H4 (cell line): ENCODE results near the gene MAGEB17. TPM values are rescaled to one million over a fixed set of nuclear protein-coding genes. Genes with fewer than 3 reads are reported as not detected.
"Not testable (repeated sequence)": the region's sequence is repeated elsewhere in the genome, so short reads cannot be mapped to it uniquely, and the experiment has no call there.

Experiments used
- DNase-seq: peaks from one replicate; pipeline ENCODE4 v3.0.0-alpha.2; 2015; ENCODE audit warnings: low spot score
- total RNA-seq: library from RNA; depleted of rRNA; stranded (reverse); fragments of >200 nt; shearing (Covaris generic); gene quantifications from 2 replicates; pipeline ENCODE4 v1.2.3, GENCODE V29; 2014; rRNA removed

Gene MAGEB17, protein sequence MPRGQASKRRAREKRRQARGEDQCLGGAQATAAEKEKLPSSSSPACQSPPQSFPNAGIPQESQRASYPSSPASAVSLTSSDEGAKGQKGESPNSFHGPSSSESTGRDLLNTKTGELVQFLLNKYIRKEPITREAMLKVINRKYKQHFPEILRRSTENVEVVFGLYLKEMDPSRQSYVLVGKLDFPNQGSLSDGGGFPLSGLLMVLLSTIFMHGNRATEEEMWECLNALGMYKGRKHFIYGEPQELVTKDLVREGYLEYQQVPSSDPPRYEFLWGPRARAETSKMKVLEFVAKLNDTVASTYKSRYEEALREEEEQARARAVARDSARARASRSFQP
- not detected in 2 replicates for total RNA-seq

GRCh38 chrX:16167181-16167580 lies at the start of gene MAGEB17:
Gene MAGEB17 (plus strand): TSS chrX:16167481. CDS start chrX:16170383, 2,902 bp downstream.
- no peak for DNase-seq

- DNase-seq: no peak
Measured at GRCh38 chrX:16119353-16120220, 47.7 kb upstream of the MAGEB17 start.

- DNase-seq: no peak
Measured at GRCh38 chrX:16120431-16120830, 46.9 kb upstream of the MAGEB17 start.

DNA sequence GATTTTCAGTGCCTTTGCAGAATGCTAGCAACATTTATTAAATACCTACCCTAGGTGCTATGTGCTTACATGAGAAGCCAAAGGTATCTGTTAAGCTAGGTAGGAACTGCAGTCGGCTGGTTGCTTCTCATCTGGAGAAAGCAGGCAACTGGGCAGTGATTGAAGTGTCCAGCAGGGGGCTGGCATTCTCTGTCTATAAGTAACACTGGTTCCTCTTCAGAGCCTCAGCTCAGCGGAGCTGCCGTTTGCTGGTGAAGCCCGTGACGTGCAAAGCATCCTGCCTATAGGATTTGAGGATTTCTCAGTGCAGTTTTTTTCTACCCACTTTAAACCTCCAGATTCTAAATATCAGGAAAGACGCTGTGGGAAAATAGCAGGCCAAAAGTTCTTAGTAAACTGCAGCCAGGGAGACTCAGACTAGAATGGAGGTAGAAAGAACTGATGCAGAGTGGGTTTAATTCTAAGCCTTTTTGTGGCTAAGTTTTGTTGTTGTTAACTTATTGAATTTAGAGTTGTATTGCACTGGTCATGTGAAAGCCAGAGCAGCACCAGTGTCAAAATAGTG lies 44.0 kb upstream of the MAGEB17 start, which contains the start of gene GRPR:
Gene GRPR, plus strand, starts transcription at position 344 of the 565 bp plus-strand sequence. CDS start 389 bp downstream, outside the sequence.
- peak; percentile 82 for DNase-seq

GRCh38 chrX:16124201-16124600 lies 43.1 kb upstream of the MAGEB17 start:
- DNase-seq: no peak

GRCh38 chrX:16125520-16126149 lies 41.6 kb upstream of the MAGEB17 start:
- no peak for DNase-seq

DNA sequence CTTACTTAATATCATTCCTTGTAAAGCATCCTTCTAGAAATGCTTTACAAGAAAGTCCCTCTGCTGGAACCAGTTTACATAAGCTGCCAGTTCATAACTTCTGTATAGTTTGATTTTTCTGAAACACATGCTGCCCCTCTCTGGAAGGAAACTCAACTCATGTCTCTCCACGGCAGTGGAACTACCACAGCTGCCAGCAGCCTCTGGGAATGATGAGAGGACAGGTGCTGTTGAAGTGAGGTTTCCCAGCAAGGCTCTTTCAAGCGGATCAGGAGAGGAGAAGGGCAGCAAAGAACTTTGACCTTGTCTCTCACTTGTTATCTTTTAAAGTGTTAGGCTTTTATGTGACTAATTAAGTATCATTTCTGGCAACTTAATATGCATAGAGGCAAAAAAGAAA lies 36.6 kb upstream of the MAGEB17 start:
- no peak for DNase-seq

GRCh38 chrX:16134936-16135335 lies 32.3 kb upstream of the MAGEB17 start:
- no peak for DNase-seq

GRCh38 chrX:16136080-16136479 lies 31.2 kb upstream of the MAGEB17 start:
- no peak for DNase-seq

DNA sequence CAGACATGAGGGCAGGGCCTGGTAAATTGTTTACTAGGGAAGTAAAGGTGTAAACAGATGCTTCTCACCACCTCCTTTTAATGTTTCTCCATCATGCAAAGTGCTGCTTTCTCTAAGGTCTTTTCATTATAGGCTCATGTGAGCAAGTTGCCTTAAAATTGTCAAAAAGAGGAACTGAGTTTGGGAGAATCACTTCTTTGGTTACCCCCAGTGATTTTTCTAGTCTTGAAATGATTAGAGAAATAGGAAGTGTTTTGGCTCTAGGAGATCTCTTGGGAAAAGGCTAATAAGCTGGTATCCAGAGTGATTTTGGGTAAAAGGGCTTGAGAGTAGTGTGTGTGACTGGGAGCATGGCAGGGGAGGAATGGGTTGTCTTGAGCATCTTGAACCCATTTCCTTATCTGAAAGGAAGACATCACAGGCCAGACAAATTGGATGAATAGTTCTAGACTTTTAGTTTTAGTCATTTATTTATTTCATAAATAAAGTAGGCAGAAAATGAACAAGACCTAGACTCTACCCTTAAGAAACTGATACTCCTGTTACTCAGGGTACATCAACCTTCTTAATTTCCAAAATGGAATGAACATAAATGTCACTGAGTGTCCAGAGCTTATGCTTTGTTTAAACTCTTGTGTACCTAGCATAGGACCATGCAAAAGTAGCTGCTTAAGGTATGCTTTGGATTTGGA lies 29.7 kb upstream of the MAGEB17 start:
- no peak for DNase-seq

DNA sequence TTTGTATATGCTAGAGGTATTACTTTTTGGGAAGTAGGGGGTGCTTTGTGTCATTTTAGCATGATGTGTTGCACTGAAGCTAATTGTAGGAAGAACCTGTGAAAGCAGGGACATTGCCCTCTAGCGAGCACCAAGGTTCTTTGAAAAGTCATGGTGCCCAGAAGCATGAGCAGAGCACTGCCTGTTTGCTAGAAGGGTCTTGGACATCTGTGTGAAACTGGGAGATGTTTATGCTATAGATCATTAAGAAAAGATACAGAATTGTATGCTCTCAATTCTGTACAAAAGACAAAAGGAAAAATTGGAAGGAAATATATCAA lies 29.2 kb upstream of the MAGEB17 start:
- DNase-seq: no peak

DNA sequence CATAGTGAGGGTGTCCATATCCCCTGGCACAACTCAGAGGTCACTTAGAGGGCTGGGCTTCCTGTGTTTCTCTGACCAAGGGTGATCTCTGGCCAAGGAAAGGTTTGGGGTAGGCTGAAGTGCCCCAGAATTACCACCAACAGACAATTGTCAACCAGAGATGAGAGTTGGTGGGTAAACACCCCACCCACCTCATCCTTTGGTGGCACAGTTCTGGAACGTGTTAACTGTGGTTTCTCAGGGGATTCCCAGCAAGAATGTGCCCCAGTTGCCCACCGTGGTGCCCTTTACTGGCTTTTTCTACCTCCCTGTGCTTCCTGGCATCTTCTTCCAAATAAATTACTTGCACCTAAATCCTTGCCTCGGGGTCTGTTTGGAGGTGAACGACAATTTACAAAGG lies 26.8 kb upstream of the MAGEB17 start:
- no peak for DNase-seq

DNA sequence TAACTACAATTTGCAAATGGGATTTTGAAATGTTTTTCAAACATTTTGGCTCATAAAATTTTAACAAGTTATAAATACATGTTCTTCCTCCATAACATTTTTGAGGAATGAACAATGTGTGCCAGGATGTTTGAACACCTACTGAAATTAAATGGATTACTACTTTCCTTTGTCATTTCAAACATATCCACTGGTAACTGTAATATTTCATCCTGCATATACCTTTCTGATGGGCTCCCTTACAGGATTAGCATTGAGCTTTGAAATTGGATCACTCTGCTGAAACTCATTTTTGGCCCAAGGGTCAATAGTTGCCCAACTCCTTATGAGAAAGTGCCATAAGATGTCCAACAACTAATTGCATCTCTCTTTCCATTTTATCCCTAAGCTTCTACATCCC lies 26.3 kb upstream of the MAGEB17 start:
- no peak for DNase-seq

DNA sequence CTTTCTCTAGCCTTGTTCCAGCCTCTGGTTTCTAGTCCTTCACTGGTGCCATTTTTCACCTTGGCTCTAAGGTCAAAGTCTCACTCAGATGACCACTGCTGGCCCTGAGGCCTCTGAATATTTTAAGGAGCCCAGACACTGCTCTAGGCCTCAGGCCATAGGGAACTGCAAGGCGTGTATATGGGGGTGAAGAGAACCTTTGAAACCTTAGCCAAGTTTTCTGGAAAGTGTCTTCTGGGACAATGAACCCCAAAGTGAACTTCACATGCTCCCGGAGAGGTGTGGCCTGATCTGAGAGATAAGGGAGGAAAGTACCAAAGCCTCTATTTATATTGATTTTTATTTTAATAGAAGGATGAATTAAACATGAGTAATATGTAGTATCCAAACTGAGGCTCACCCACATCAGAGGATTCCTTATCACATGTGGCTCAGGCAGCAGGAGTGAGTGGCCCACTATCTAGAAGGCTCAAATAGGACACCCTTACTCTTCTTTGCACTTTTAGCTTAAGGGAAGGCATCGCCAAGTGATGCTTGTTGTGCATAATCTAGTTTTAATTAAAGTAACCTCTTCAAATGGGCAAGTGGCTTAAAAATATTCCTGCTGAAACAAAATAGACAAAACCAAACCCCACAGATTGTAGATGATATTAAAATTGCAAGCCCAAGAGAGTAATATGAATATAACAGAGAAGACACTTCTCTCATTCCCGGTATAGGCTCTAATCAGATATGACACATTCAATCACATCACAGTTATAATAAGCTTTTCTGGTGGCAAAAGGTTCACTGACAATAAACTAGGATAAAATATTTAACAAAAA lies 25.6 kb upstream of the MAGEB17 start:
- no peak for DNase-seq

DNA sequence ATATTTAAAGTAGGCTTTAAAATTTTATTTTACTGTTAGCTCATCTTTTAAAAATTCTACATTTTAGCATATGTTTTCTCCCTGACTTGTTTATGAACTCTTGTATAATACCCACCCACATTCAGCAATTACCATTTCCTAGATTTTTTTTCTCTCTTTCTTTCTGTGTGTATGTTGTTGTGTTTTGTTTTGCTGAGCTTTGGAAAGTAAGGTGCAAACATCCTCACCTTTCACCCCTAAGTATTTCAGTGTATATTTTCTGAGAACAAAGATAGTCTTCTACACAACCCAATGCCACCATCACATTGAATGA lies 25.1 kb upstream of the MAGEB17 start:
- no peak for DNase-seq

GRCh38 chrX:16143968-16144367 lies 23.3 kb upstream of the MAGEB17 start:
- DNase-seq: no peak

GRCh38 chrX:16144420-16144819 lies 22.9 kb upstream of the MAGEB17 start:
- no peak for DNase-seq

- DNase-seq: not testable (repeated sequence)
Measured at GRCh38 chrX:16145093-16145492, 22.2 kb upstream of the MAGEB17 start.

DNA sequence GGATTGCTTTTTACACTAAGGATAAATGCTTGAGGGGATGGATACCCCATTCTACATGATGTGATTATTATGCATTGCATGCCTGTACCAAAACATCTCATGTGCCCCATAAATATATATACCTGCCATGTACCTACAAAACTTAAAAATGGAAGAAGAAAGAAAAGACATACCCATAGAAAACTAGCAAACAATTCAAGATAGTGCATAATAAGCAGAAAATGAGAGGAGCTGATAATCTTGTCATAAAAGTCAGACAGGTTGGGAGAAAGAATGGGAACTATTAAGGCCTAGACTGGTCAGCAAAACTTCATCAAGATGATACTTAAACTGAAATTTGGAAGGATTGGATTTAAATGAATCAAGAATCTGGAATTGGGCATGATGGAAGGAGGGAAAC lies 21.6 kb upstream of the MAGEB17 start:
- no peak for DNase-seq

DNA sequence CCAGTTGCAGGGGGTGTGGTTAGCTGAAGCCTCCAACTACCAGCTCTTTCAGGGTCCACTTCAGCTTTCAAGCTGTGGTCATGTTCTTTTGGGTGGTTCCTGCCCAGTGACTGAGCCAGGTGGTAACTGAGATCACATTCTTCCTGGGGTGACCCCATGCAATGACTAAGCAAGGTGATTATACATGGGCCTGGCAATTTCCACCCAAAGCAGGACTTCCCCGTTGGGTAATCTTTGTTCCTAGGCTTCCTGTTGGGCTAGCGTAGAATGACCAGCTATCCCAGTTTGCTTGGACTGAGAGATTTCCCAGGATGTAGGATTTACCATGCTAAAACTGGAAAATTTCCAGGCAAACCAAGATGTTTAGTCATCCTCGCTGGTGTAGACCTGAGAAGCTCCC lies 18.4 kb upstream of the MAGEB17 start:
- peak; percentile 43 for DNase-seq

- DNase-seq: no peak
Measured at GRCh38 chrX:16155581-16156096, 11.6 kb upstream of the MAGEB17 start.
